OCI-LY1 (cell line): ENCODE results near the gene LARP6.

ENCODE experiments used
- H2AFZ ChIP-seq: fragments of 200-600 bp; sonication (generic), shearing (Covaris generic); 2 replicates; pipeline ENCODE4 v1.6.0; 2014; ENCODE audit warnings: antibody characterized with exemption, mild to moderate bottlenecking, low read length
- H3F3A ChIP-seq: fragments of 200-600 bp; sonication (generic), shearing (Covaris generic); 2 replicates; pipeline ENCODE4 v1.6.0; 2014; ENCODE audit warnings: mild to moderate bottlenecking, antibody characterized with exemption, low read length, moderate library complexity; ENCODE audit not compliant: insufficient read depth
- H3K27ac ChIP-seq: fragments of 200-600 bp; sonication (generic); 2 replicates; pipeline ENCODE4 v1.5.1; 2014; ENCODE audit warnings: low read length, mixed run types, mild to moderate bottlenecking, low read depth; ENCODE audit not compliant: poor library complexity, severe bottlenecking
- H3K27me3 ChIP-seq: fragments of 200-600 bp; sonication (generic); 2 replicates; pipeline ENCODE4 v1.6.0; 2014; ENCODE audit warnings: antibody characterized with exemption, mild to moderate bottlenecking, low read length, moderate library complexity; ENCODE audit not compliant: insufficient read depth
- H3K36me3 ChIP-seq: fragments of 200-600 bp; sonication (generic); 2 replicates; pipeline ENCODE4 v1.6.1; 2014; ENCODE audit warnings: mild to moderate bottlenecking, antibody characterized with exemption, low read length, moderate library complexity, mixed read lengths; ENCODE audit not compliant: insufficient read depth
- H3K4me1 ChIP-seq: fragments of 200-600 bp; sonication (generic); 2 replicates; pipeline ENCODE4 v1.5.1; 2014; ENCODE audit warnings: mild to moderate bottlenecking, low read length, moderate library complexity; ENCODE audit not compliant: insufficient read depth, severe bottlenecking
- H3K4me2 ChIP-seq: fragments of 200-600 bp; sonication (generic), shearing (Covaris generic); 2 replicates; pipeline ENCODE4 v1.6.1; 2014; ENCODE audit warnings: low read length
- H3K4me3 ChIP-seq: fragments of 200-600 bp; sonication (generic); 2 replicates; pipeline ENCODE4 v1.5.1; 2014; ENCODE audit warnings: low read length, low read depth, mild to moderate bottlenecking, mixed read lengths; ENCODE audit not compliant: poor library complexity, severe bottlenecking
- H3K79me2 ChIP-seq: fragments of 200-600 bp; shearing (Covaris generic); 2 replicates; pipeline ENCODE4 v1.6.1; 2016; ENCODE audit warnings: mixed run types, low read length, mixed read lengths; ENCODE audit not compliant: insufficient read depth
- H3K9ac ChIP-seq: fragments of 200-600 bp; sonication (generic), shearing (Covaris generic); 2 replicates; pipeline ENCODE4 v1.6.1; 2014; ENCODE audit warnings: mild to moderate bottlenecking, low read length, mixed read lengths
- H3K9me2 ChIP-seq: fragments of 200-600 bp; sonication (generic), shearing (Covaris generic); 2 replicates; pipeline ENCODE4 v1.6.1; 2014; ENCODE audit warnings: low read depth, mild to moderate bottlenecking, low read length, mixed read lengths
- H3K9me3 ChIP-seq: fragments of 200-600 bp; shearing (Covaris generic); 2 replicates; pipeline ENCODE4 v1.6.1; 2014; ENCODE audit warnings: low read length, mixed read lengths
- H4K20me1 ChIP-seq: fragments of 200-600 bp; sonication (generic), shearing (Covaris generic); 2 replicates; pipeline ENCODE4 v1.6.0; 2016; ENCODE audit warnings: mild to moderate bottlenecking, low read length; ENCODE audit not compliant: insufficient read depth
- CTCF ChIP-seq: fragments of 200-600 bp; sonication (generic), shearing (Covaris generic); IDR thresholded peaks from 2 replicates; pipeline ENCODE4 v1.5.1; 2017; ENCODE audit warnings: mild to moderate bottlenecking, antibody characterized with exemption, low read length, moderate library complexity, mixed read lengths
- EZH2 ChIP-seq: fragments of 200-600 bp; sonication (generic), shearing (Covaris generic); IDR thresholded peaks from 2 replicates; pipeline ENCODE4 v1.8.0; 2017; ENCODE audit warnings: borderline replicate concordance, mixed run types, mild to moderate bottlenecking, antibody characterized with exemption, low read length, moderate library complexity, mixed read lengths

The LARP6 gene

GRCh38 chr15:70879401-70879800 is 25.4 kb upstream of the LARP6 start:
- H3K27ac ChIP-seq, result no peak overlapping the region
- H3K9me2 ChIP-seq, result no peaks in the 10 kb centered on the region
- H3K27me3 ChIP-seq, result no peaks in the 10 kb centered on the region
- H3K9me3 ChIP-seq, result no peaks in the 10 kb centered on the region
- H3K4me2 ChIP-seq, result no peak overlapping the region
- H3K4me1 ChIP-seq, result no peaks in the 10 kb centered on the region
- H4K20me1 ChIP-seq, result no peaks in the 10 kb centered on the region
- TF ChIP-seq EZH2, result no peak
- TF ChIP-seq CTCF, result no peak
- H3K36me3 ChIP-seq, result no peaks in the 10 kb centered on the region
- H3F3A ChIP-seq, result no peaks in the 10 kb centered on the region
- no peak overlapping the region for H3K4me3 ChIP-seq
- H3K9ac ChIP-seq, result no peak overlapping the region
- no peaks in the 10 kb centered on the region for H3K79me2 ChIP-seq
- H2AFZ ChIP-seq, result no peak overlapping the region

DNA sequence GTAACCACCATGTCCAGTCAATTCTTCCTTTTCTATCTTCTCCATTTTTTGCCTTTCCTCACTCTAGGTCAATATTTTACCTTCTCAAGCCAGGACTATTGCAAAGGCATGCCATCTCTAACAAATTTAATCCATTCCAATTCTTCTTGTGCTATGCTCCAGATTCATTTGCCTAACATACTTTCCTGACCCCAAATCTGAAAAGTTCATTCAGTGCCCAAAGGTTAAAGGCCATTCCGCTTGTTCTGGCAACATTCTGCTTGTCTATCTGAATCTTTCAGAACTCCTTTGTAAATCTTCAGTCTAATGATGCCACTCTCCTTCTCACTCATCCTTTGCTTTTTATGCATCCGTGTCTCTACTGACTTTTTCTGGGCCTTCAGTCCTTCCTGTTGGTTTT is 22.7 kb upstream of the LARP6 start:
- H3K9me3 ChIP-seq, result no peaks in the 10 kb centered on the region
- H2AFZ ChIP-seq, result no peak overlapping the region
- no peaks in the 10 kb centered on the region for H3K27me3 ChIP-seq
- no peak overlapping the region for H3K9ac ChIP-seq
- H3K27ac ChIP-seq, result no peak overlapping the region
- H3K4me2 ChIP-seq, result no peak overlapping the region
- TF ChIP-seq CTCF (no peak), EZH2 (no peak)
- H3K79me2 ChIP-seq, result no peaks in the 10 kb centered on the region
- H3F3A ChIP-seq, result no peaks in the 10 kb centered on the region
- H3K4me3 ChIP-seq, result no peak overlapping the region
- no peaks in the 10 kb centered on the region for H4K20me1 ChIP-seq
- no peaks in the 10 kb centered on the region for H3K4me1 ChIP-seq
- H3K9me2 ChIP-seq, result no peaks in the 10 kb centered on the region
- H3K36me3 ChIP-seq, result no peaks in the 10 kb centered on the region

DNA sequence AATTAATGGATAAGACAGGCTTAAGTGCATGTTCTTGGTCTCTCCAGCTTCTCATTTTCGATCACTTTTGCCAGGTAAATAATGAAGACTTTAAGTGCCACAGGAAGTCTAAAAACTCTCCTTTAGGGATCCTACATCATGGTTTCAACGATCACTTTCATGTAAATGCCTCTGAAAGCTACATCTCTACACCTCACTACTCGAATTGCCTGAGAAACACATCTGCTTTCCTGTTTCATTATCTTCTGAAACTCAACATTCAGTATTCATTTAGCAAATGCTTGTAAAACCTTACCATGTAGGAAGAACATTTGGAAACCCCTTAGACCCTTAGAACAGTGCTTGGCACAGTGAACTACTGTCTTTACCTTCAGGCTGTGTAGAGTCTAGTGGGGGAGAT is 22.1 kb upstream of the LARP6 start:
- Histone ChIP-seq H3K79me2 (no peaks in the 10 kb centered on the region), H2AFZ (no peak overlapping the region), H3K4me3 (no peak overlapping the region), H3K4me1 (no peaks in the 10 kb centered on the region), H4K20me1 (no peaks in the 10 kb centered on the region), H3K4me2 (no peak overlapping the region), H3K36me3 (no peaks in the 10 kb centered on the region), H3K9me2 (no peaks in the 10 kb centered on the region), H3K9ac (no peak overlapping the region), H3K27me3 (no peaks in the 10 kb centered on the region), H3K9me3 (no peaks in the 10 kb centered on the region), H3K27ac (no peak overlapping the region), H3F3A (no peaks in the 10 kb centered on the region)
- TF ChIP-seq EZH2 (no peak), CTCF (no peak)
